Measurements from ENCODE around the gene TTLL11. TPM values are rescaled to one million over a fixed set of nuclear protein-coding genes. Genes with fewer than 3 reads are reported as not detected.
A peak's percentile ranks its signal among the peaks of the same experiment; 100 is the strongest.

The TTLL11 gene
- total RNA-seq, 1 donor from 2014 or later, result 23.9 TPM

DNA sequence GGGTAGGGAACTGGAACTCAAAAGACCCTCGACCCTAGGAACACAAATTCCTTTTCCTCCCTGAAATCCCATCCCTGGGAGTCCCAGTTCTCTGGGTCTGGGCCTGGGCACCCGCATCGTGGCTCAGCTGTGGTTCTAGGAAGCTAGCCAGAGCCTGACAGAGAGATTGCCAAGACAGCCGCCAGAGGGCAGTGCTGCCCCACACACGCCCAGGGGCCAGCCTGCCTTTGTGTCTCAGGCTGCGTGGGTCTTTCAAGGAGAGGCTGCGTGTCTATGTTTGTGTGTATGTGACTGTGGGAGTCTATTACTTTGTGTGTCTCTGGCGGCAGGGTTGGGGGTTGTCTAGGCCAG is 32.0 kb upstream of the TTLL11 start:
- Mint-ChIP-seq H3K4me3 (ENCODE audit: unreplicated experiment) (no peak overlapping the region), H3K4me1 (ENCODE audit: low read depth, unreplicated experiment) (no peaks in the 10 kb centered on the region), H3K36me3 (ENCODE audit: unreplicated experiment) (no peaks in the 10 kb centered on the region), H3K9me3 (ENCODE audit: unreplicated experiment) (peaks cover 6% of the 10 kb centered on the region), H3K27me3 (ENCODE audit: unreplicated experiment) (peaks cover 19% of the 10 kb centered on the region), H3K27ac (ENCODE audit: unreplicated experiment) (no peak overlapping the region)
- TF ChIP-seq, protein P1, sequence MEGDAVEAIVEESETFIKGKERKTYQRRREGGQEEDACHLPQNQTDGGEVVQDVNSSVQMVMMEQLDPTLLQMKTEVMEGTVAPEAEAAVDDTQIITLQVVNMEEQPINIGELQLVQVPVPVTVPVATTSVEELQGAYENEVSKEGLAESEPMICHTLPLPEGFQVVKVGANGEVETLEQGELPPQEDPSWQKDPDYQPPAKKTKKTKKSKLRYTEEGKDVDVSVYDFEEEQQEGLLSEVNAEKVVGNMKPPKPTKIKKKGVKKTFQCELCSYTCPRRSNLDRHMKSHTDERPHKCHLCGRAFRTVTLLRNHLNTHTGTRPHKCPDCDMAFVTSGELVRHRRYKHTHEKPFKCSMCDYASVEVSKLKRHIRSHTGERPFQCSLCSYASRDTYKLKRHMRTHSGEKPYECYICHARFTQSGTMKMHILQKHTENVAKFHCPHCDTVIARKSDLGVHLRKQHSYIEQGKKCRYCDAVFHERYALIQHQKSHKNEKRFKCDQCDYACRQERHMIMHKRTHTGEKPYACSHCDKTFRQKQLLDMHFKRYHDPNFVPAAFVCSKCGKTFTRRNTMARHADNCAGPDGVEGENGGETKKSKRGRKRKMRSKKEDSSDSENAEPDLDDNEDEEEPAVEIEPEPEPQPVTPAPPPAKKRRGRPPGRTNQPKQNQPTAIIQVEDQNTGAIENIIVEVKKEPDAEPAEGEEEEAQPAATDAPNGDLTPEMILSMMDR (IDR thresholded peaks at IDR 0.05; ENCODE audit: partially characterized antibody, unreplicated experiment), result peak; percentile 94
- peak; percentile 89 for DNase-seq

DNA sequence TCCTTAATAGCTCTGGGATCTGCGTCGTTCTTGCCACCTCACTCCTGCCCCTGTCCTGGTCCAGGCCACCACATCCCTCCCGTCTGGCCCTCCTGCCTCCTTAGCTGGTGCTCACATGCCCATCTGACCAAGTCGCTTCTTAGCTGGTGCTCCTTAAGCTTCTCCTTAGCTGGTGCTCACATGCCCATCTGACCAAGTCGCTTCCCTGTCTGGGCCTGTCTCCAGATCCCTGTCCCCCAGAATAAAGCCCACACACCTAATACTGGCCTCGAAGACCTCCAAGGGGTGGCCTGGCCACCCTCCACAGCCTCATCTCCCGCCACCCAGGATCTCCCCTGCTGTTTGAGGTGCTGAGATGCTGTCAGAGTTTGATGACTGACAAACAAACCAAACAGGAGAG is 31.4 kb upstream of the TTLL11 start:
- no peak for DNase-seq
- Mint-ChIP-seq H3K36me3 (ENCODE audit: unreplicated experiment) (no peaks in the 10 kb centered on the region), H3K9me3 (ENCODE audit: unreplicated experiment) (peaks cover 6% of the 10 kb centered on the region), H3K4me3 (ENCODE audit: unreplicated experiment) (peak overlapping the region; percentile 30), H3K27me3 (ENCODE audit: unreplicated experiment) (peaks cover 19% of the 10 kb centered on the region), H3K27ac (ENCODE audit: unreplicated experiment) (no peak overlapping the region), H3K4me1 (ENCODE audit: low read depth, unreplicated experiment) (no peaks in the 10 kb centered on the region)
- TF ChIP-seq, protein P1 (IDR thresholded peaks at IDR 0.05; ENCODE audit: partially characterized antibody, unreplicated experiment), result no peak

DNA sequence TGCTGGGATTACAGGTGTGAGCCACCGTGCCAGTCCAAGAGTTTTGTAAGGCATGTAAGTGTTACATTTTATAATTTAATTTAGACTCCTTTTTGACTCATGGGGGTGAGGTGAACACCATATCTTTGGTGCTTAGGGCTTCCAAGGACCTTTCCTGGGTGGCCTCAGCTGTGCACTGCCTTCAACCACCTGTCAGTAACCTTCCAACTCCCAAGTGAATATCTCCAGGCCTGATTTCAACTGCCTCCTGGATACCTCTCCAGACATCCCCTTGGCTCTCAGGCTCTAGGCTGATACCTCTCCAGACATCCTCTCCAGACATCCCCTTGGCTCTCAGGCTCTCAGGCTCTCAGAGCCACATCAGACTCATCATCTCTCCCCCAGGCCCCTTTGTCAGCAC is 30.9 kb upstream of the TTLL11 start:
- TF ChIP-seq, protein P1 (IDR thresholded peaks at IDR 0.05; ENCODE audit: partially characterized antibody, unreplicated experiment), result no peak
- Mint-ChIP-seq H3K9me3 (ENCODE audit: unreplicated experiment) (peaks cover 6% of the 10 kb centered on the region), H3K4me1 (ENCODE audit: low read depth, unreplicated experiment) (no peaks in the 10 kb centered on the region), H3K27me3 (ENCODE audit: unreplicated experiment) (peaks cover 19% of the 10 kb centered on the region), H3K27ac (ENCODE audit: unreplicated experiment) (no peak overlapping the region), H3K4me3 (ENCODE audit: unreplicated experiment) (peak overlapping the region; percentile 30), H3K36me3 (ENCODE audit: unreplicated experiment) (no peaks in the 10 kb centered on the region)
- DNase-seq, result no peak

DNA sequence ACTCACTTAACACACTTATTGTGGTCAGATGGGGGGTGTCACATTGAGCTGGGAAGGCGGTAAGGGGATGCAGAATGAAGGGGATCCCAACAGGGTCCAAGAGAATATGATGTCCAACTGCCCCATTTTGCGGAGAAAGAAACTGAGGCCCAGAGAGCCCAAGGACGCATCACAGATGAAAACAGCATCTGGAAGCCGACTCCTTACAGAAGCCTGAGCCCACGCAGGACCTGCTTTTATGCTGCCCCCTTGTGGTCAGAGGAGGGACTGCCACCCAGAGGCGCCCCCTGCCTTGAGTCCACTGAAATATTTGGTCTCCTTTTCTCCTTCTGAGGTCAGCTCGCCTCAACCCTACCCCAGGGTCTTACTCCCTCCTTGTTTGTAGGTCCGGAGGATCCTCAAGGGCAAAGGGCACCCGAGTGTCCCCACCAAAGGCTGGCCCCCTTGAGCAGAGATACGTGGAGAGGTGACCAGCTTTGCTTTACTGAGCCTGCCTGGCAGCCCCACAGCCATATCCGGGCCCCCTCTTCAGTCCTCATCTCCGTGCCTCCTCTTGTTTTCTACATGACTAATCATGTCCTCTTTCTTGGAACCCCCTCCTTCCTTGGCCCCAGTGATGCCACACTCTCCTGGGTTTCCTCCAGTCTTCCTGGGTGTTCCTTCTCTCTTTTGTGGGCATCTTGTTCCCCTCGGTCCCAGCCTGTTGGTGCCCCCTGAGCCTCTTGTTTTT is 30.0 kb upstream of the TTLL11 start:
- DNase-seq, result peak; percentile 87
- Mint-ChIP-seq H3K4me3 (ENCODE audit: unreplicated experiment) (no peak overlapping the region), H3K4me1 (ENCODE audit: low read depth, unreplicated experiment) (no peaks in the 10 kb centered on the region), H3K36me3 (ENCODE audit: unreplicated experiment) (no peaks in the 10 kb centered on the region), H3K27ac (ENCODE audit: unreplicated experiment) (no peak overlapping the region), H3K27me3 (ENCODE audit: unreplicated experiment) (peaks cover 19% of the 10 kb centered on the region), H3K9me3 (ENCODE audit: unreplicated experiment) (peaks cover 7% of the 10 kb centered on the region)
- TF ChIP-seq, protein P1 (IDR thresholded peaks at IDR 0.05; ENCODE audit: partially characterized antibody, unreplicated experiment), result peak; percentile 97

DNA sequence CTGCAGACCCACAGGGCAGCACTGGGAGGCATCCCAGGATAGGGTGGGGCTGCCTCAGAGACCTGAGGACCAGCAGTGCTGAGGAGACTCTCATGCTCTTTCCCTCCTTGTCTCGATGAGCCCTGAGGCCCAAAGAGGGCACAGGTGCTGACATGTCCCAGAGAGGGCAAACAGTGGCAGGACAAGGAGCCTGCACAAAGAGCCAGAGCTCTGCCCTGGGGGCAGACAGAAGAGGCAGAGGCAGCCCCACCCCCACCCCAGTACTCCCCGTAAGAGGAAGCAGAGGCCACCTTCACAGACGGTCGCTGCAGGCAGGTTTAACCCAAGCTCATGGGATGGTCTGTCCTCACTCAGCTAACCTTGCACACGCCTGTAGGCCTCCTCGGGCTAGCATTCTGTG is 29.4 kb upstream of the TTLL11 start:
- Mint-ChIP-seq H3K4me3 (ENCODE audit: unreplicated experiment) (no peak overlapping the region), H3K4me1 (ENCODE audit: low read depth, unreplicated experiment) (no peaks in the 10 kb centered on the region), H3K36me3 (ENCODE audit: unreplicated experiment) (no peaks in the 10 kb centered on the region), H3K27ac (ENCODE audit: unreplicated experiment) (no peak overlapping the region), H3K9me3 (ENCODE audit: unreplicated experiment) (peaks cover 7% of the 10 kb centered on the region), H3K27me3 (ENCODE audit: unreplicated experiment) (peaks cover 19% of the 10 kb centered on the region)
- no peak for DNase-seq
- TF ChIP-seq, protein P1 (IDR thresholded peaks at IDR 0.05; ENCODE audit: partially characterized antibody, unreplicated experiment), result no peak

All from glutamatergic neuron (in vitro differentiated cells).